Measurements from ENCODE around the gene PISD.

Gene PISD

DNA sequence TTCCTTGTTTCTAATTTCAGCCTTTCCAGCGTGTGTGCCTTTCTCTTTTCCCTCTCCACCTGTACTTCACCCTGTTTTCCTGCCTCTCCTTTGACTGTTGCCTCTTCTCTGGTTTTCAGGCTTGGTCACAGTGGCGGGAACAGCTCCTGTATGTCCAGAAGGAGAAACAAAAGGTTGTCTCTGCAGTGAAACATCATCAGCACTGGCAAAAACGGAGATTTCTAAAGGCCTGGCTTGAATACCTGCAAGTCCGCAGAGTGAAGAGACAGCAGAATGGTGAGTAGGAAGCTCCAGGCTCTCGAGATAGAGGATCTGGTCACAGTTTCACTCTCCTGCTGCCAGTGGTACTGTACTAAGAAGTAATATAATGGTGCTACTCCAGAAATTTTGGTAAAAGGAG lies 89.1 kb downstream of the PISD start:
- DNase-seq (ENCODE audit: low spot score), result no peak

DNA sequence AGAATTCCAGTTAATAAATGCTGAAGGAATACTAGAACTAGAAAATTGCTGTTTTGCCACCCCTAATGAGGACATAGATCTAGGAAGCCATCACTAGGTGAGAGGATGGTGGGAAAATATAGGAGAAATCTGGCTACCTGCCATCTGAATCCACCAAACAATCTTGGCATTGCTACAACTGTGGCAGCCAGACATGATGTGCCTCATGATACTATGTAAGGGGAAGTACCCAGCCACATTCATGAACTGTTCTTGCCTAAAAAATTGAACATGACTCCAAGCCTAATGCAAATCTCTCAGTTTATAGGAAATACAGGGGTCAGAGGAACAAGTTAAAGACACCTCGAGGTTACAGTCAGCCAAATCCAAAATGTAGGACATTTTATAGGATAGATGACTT lies 92.9 kb downstream of the PISD start:
- DNase-seq (ENCODE audit: low spot score), result no peak

All from Ammon's horn (tissue), 1 donor.